Endothelial cell of umbilical vein (primary cell): ENCODE results near the gene MRPL33.

ENCODE experiments used
- EZH2 ChIP-seq: IDR thresholded peaks from 2 replicates; pipeline ENCODE4 v1.6.1; 2012; ENCODE audit warnings: borderline replicate concordance, low read depth, mild to moderate bottlenecking, moderate library complexity, low read length, inconsistent platforms; ENCODE audit not compliant: severe bottlenecking
- JUN ChIP-seq: IDR thresholded peaks from 2 replicates; pipeline ENCODE4 v1.6.1; 2011; ENCODE audit warnings: borderline replicate concordance, low read depth; ENCODE audit not compliant: insufficient read length, insufficient read depth
- MAX ChIP-seq: IDR thresholded peaks from 2 replicates; pipeline ENCODE4 v1.6.1; 2011; ENCODE audit not compliant: insufficient read depth, insufficient read length
- MYC ChIP-seq: IDR thresholded peaks from one replicate; pipeline ENCODE4 v1.6.1; 2011; ENCODE audit warnings: mild to moderate bottlenecking, low read depth, low read length
- POLR2A ChIP-seq: IDR thresholded peaks from 2 replicates; pipeline ENCODE4 v1.6.1; 2012; ENCODE audit warnings: low read depth, mild to moderate bottlenecking, control low read depth, low read length
- POLR2AphosphoS5 ChIP-seq: IDR thresholded peaks from 2 replicates; pipeline ENCODE4 v1.6.1; 2012; ENCODE audit warnings: low read depth, mild to moderate bottlenecking, control low read depth, low read length, moderate library complexity; ENCODE audit not compliant: insufficient read depth
- TF ChIP-seq, protein P1 (sequence below), 2 donors: IDR thresholded peaks; 1 replicate in 1 of 2; 2 replicates in 1 of 2; pipeline ENCODE4 v1.5.1; 2011; ENCODE audit warnings: low read length in 2 of 2, mild to moderate bottlenecking in 2 of 2, moderate library complexity in 2 of 2, control low read depth in 1 of 2, inconsistent platforms in 1 of 2, low read depth in 1 of 2; ENCODE audit not compliant: insufficient read depth in 1 of 2; ENCODE audit errors: extremely low read depth in 1 of 2

DNA sequence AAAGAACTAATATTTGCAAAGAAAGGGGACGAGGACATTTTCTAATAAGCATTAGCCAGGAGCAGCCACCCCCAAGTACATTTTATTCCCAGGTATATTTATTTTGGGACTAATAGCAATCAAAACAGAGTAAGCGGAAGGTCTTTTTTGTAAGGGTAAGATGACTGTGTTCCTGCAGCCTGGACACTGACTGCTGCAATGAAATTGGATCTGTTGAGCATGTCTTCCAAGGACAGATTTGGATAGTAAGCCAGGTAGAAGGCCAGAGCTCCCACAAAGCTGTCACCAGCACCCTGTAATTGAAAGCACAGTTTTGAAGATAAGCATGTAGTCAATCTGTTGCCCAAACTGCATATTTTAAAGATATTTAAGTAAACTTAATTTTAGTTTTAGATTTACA, 10.0 kb downstream of the MRPL33 start:
- TF ChIP-seq EZH2 (no peak), POLR2A (no peak), MYC (no peak), POLR2AphosphoS5 (no peak), MAX (no peak), JUN (no peak)
- TF ChIP-seq, protein P1, sequence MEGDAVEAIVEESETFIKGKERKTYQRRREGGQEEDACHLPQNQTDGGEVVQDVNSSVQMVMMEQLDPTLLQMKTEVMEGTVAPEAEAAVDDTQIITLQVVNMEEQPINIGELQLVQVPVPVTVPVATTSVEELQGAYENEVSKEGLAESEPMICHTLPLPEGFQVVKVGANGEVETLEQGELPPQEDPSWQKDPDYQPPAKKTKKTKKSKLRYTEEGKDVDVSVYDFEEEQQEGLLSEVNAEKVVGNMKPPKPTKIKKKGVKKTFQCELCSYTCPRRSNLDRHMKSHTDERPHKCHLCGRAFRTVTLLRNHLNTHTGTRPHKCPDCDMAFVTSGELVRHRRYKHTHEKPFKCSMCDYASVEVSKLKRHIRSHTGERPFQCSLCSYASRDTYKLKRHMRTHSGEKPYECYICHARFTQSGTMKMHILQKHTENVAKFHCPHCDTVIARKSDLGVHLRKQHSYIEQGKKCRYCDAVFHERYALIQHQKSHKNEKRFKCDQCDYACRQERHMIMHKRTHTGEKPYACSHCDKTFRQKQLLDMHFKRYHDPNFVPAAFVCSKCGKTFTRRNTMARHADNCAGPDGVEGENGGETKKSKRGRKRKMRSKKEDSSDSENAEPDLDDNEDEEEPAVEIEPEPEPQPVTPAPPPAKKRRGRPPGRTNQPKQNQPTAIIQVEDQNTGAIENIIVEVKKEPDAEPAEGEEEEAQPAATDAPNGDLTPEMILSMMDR (IDR thresholded peaks at IDR 0.05; ENCODE audit: extremely low read depth in 1 of 2, insufficient read depth in 1 of 2, low read depth in 1 of 2, low read length in 2 of 2), result no peak
